HPDE6-E6E7 (cell line): ENCODE measurements around the gene GSN.

Source experiments
- DNase-seq: peaks from one replicate; pipeline ENCODE4 v3.0.0; 2011; ENCODE audit warnings: missing footprints; ENCODE audit errors: extremely low spot score

GSN gene

GRCh38 chr9:121273064-121273775, 5.3 kb downstream of the GSN start:
- no peak for DNase-seq

GRCh38 chr9:121274851-121275250, 6.9 kb downstream of the GSN start:
- no peak for DNase-seq

GRCh38 chr9:121275781-121276658, 8.1 kb downstream of the GSN start:
- no peak for DNase-seq

- no peak for DNase-seq
These were observed 9.1 kb downstream of the GSN start for GRCh38 chr9:121277026-121277425.

GRCh38 chr9:121277518-121278295, 9.7 kb downstream of the GSN start:
- DNase-seq = no peak

GRCh38 chr9:121278477-121279261, 10.7 kb downstream of the GSN start:
- no peak for DNase-seq

GRCh38 chr9:121279776-121280388, 11.9 kb downstream of the GSN start:
- DNase-seq = no peak

GRCh38 chr9:121280715-121281613, 13.0 kb downstream of the GSN start:
- DNase-seq = no peak

- DNase-seq = peak; percentile 93
These were observed 13.8 kb downstream of the GSN start for GRCh38 chr9:121281614-121282276.

- no peak for DNase-seq
These were observed 14.5 kb downstream of the GSN start for GRCh38 chr9:121282277-121283079.

GRCh38 chr9:121283080-121283398, 15.1 kb downstream of the GSN start:
- no peak for DNase-seq

- no peak for DNase-seq
These were observed 16.1 kb downstream of the GSN start for GRCh38 chr9:121283856-121284732.

GRCh38 chr9:121284733-121285451, 16.9 kb downstream of the GSN start:
- no peak for DNase-seq

GRCh38 chr9:121285835-121286687, 18.1 kb downstream of the GSN start:
- no peak for DNase-seq

- DNase-seq = no peak
These were observed 18.7 kb downstream of the GSN start for GRCh38 chr9:121286688-121286972.

- DNase-seq = peak; percentile 92
These were observed 19.2 kb downstream of the GSN start for GRCh38 chr9:121286973-121287741.
